ENCODE measurements around the gene SLC15A5.

Gene SLC15A5

GRCh38 chr12:16228067-16228466 is 49.4 kb downstream of the SLC15A5 start:
- WGBS, 2 donors (ENCODE audit: extremely low coverage in 2 of 2, insufficient read length in 2 of 2, insufficient replicate concordance in 1 of 2) = no CpG with 5 or more reads among the region's 2 CpGs
- H2BK12ac ChIP-seq (ENCODE audit: low read length) = no peak overlapping the region
- no peak overlapping the region for H3K4me2 ChIP-seq (ENCODE audit: insufficient read depth, low read length, poor library complexity, severe bottlenecking)
- H3K4me3 ChIP-seq (ENCODE audit: low read length in 2 of 2) = no peak overlapping the region
- no peaks in the 10 kb centered on the region for H3K36me3 ChIP-seq (replicated peaks in 1 of 2; ENCODE audit: control insufficient read depth in 2 of 2, insufficient read depth in 2 of 2, low read length in 2 of 2)
- no peak overlapping the region for H2AFZ ChIP-seq (ENCODE audit: low read length)
- H4K8ac ChIP-seq (ENCODE audit: low read depth, low read length) = no peak overlapping the region
- no peaks in the 10 kb centered on the region for H3K79me1 ChIP-seq (ENCODE audit: low read depth, low read length)
- no peak overlapping the region for H3K27ac ChIP-seq (replicated peaks; ENCODE audit: low read length)
- H3K14ac ChIP-seq (ENCODE audit: low read length) = no peak overlapping the region
- H3K23ac ChIP-seq (ENCODE audit: low read depth, low read length, poor library complexity) = no peak overlapping the region
- peaks cover 0 to 6% of the 10 kb centered on the region in 2 donors for H3K4me1 ChIP-seq (ENCODE audit: control insufficient read depth in 2 of 2, insufficient read depth in 1 of 2, low read depth in 1 of 2, low read length in 2 of 2)
- no peaks in the 10 kb centered on the region for H3K9me3 ChIP-seq (replicated peaks in 1 of 2; ENCODE audit: control insufficient read depth in 2 of 2, insufficient read depth in 1 of 2, low read depth in 1 of 2, low read length in 2 of 2)
- H3K4ac ChIP-seq (ENCODE audit: low read length) = no peak overlapping the region
- no peak overlapping the region for H2BK120ac ChIP-seq (ENCODE audit: low read depth, low read length)
- DNase-seq (ENCODE audit: low spot score) = no peak
- no peaks in the 10 kb centered on the region for H3K27me3 ChIP-seq (ENCODE audit: control insufficient read depth in 3 of 3, insufficient read depth in 3 of 3, low read depth in 1 of 3, low read length in 3 of 3)
- no peak overlapping the region for H2BK5ac ChIP-seq (ENCODE audit: low read length)
- no peak overlapping the region for H2AK5ac ChIP-seq (ENCODE audit: low read depth, low read length)
- H3K18ac ChIP-seq (ENCODE audit: low read length) = no peak overlapping the region
- H3K9ac ChIP-seq (ENCODE audit: low read depth, low read length, poor library complexity) = no peak overlapping the region
- H2BK15ac ChIP-seq (ENCODE audit: low read length) = no peak overlapping the region
- no peak overlapping the region for H4K91ac ChIP-seq (ENCODE audit: low read depth, low read length, poor library complexity)

GRCh38 chr12:16225692-16226091 is 51.8 kb downstream of the SLC15A5 start:
- H2BK5ac ChIP-seq (ENCODE audit: low read length) = no peak overlapping the region
- peaks cover 0 to 6% of the 10 kb centered on the region in 2 donors for H3K4me1 ChIP-seq (ENCODE audit: control insufficient read depth in 2 of 2, insufficient read depth in 1 of 2, low read depth in 1 of 2, low read length in 2 of 2)
- no peak overlapping the region for H4K8ac ChIP-seq (ENCODE audit: low read depth, low read length)
- no peak overlapping the region for H3K23ac ChIP-seq (ENCODE audit: low read depth, low read length, poor library complexity)
- H3K4me3 ChIP-seq (ENCODE audit: low read length in 2 of 2) = no peak overlapping the region
- H3K14ac ChIP-seq (ENCODE audit: low read length) = no peak overlapping the region
- H3K9ac ChIP-seq (ENCODE audit: low read depth, low read length, poor library complexity) = no peak overlapping the region
- no peaks in the 10 kb centered on the region for H3K36me3 ChIP-seq (replicated peaks in 1 of 2; ENCODE audit: control insufficient read depth in 2 of 2, insufficient read depth in 2 of 2, low read length in 2 of 2)
- no peak for DNase-seq (ENCODE audit: low spot score)
- H3K4me2 ChIP-seq (ENCODE audit: insufficient read depth, low read length, poor library complexity, severe bottlenecking) = no peak overlapping the region
- no peak overlapping the region for H2BK12ac ChIP-seq (ENCODE audit: low read length)
- H3K18ac ChIP-seq (ENCODE audit: low read length) = no peak overlapping the region
- H3K4ac ChIP-seq (ENCODE audit: low read length) = no peak overlapping the region
- no peak overlapping the region for H2BK120ac ChIP-seq (ENCODE audit: low read depth, low read length)
- no peak overlapping the region for H2AFZ ChIP-seq (ENCODE audit: low read length)
- H3K79me1 ChIP-seq (ENCODE audit: low read depth, low read length) = no peaks in the 10 kb centered on the region
- H3K27ac ChIP-seq (replicated peaks; ENCODE audit: low read length) = no peak overlapping the region
- no peak overlapping the region for H2AK5ac ChIP-seq (ENCODE audit: low read depth, low read length)
- H4K91ac ChIP-seq (ENCODE audit: low read depth, low read length, poor library complexity) = no peak overlapping the region
- H3K27me3 ChIP-seq (ENCODE audit: control insufficient read depth in 3 of 3, insufficient read depth in 3 of 3, low read depth in 1 of 3, low read length in 3 of 3) = no peaks in the 10 kb centered on the region
- no CpG with 5 or more reads among the region's 4 CpGs for WGBS, 2 donors (ENCODE audit: extremely low coverage in 2 of 2, insufficient read length in 2 of 2, insufficient replicate concordance in 1 of 2)
- no peaks in the 10 kb centered on the region for H3K9me3 ChIP-seq (replicated peaks in 1 of 2; ENCODE audit: control insufficient read depth in 2 of 2, insufficient read depth in 1 of 2, low read depth in 1 of 2, low read length in 2 of 2)
- no peak overlapping the region for H2BK15ac ChIP-seq (ENCODE audit: low read length)

GRCh38 chr12:16224196-16224595 is 53.3 kb downstream of the SLC15A5 start:
- Histone ChIP-seq H2BK5ac (ENCODE audit: low read length) (no peak overlapping the region), H2AFZ (ENCODE audit: low read length) (no peak overlapping the region), H3K4me3 (ENCODE audit: low read length in 2 of 2) (no peak overlapping the region), H3K14ac (ENCODE audit: low read length) (no peak overlapping the region), H3K4me1 (ENCODE audit: control insufficient read depth in 2 of 2, insufficient read depth in 1 of 2, low read depth in 1 of 2, low read length in 2 of 2) (peaks cover 0 to 3% of the 10 kb centered on the region in 2 donors), H3K18ac (ENCODE audit: low read length) (no peak overlapping the region), H3K36me3 (replicated peaks in 1 of 2; ENCODE audit: control insufficient read depth in 2 of 2, insufficient read depth in 2 of 2, low read length in 2 of 2) (no peaks in the 10 kb centered on the region), H2BK120ac (ENCODE audit: low read depth, low read length) (no peak overlapping the region), H3K4me2 (ENCODE audit: insufficient read depth, low read length, poor library complexity, severe bottlenecking) (no peak overlapping the region), H3K79me1 (ENCODE audit: low read depth, low read length) (no peaks in the 10 kb centered on the region), H3K4ac (ENCODE audit: low read length) (no peak overlapping the region), H3K23ac (ENCODE audit: low read depth, low read length, poor library complexity) (no peak overlapping the region), H2AK5ac (ENCODE audit: low read depth, low read length) (no peak overlapping the region), H4K8ac (ENCODE audit: low read depth, low read length) (no peak overlapping the region), H3K27ac (replicated peaks; ENCODE audit: low read length) (no peak overlapping the region), H3K9me3 (replicated peaks in 1 of 2; ENCODE audit: control insufficient read depth in 2 of 2, insufficient read depth in 1 of 2, low read depth in 1 of 2, low read length in 2 of 2) (no peaks in the 10 kb centered on the region), H3K27me3 (ENCODE audit: control insufficient read depth in 3 of 3, insufficient read depth in 3 of 3, low read depth in 1 of 3, low read length in 3 of 3) (no peaks in the 10 kb centered on the region), H3K9ac (ENCODE audit: low read depth, low read length, poor library complexity) (no peak overlapping the region), H4K91ac (ENCODE audit: low read depth, low read length, poor library complexity) (no peak overlapping the region), H2BK15ac (ENCODE audit: low read length) (no peak overlapping the region), H2BK12ac (ENCODE audit: low read length) (no peak overlapping the region)
- no CpG with 5 or more reads among the region's 3 CpGs for WGBS, 2 donors (ENCODE audit: extremely low coverage in 2 of 2, insufficient read length in 2 of 2, insufficient replicate concordance in 1 of 2)
- DNase-seq (ENCODE audit: low spot score) = no peak

- Histone ChIP-seq H2BK5ac (ENCODE audit: low read length) (no peak overlapping the region), H3K4me3 (ENCODE audit: low read length in 2 of 2) (no peak overlapping the region), H3K27ac (replicated peaks; ENCODE audit: low read length) (no peak overlapping the region), H4K91ac (ENCODE audit: low read depth, low read length, poor library complexity) (no peak overlapping the region), H3K23ac (ENCODE audit: low read depth, low read length, poor library complexity) (no peak overlapping the region), H3K4me2 (ENCODE audit: insufficient read depth, low read length, poor library complexity, severe bottlenecking) (no peak overlapping the region), H3K4me1 (ENCODE audit: control insufficient read depth in 2 of 2, insufficient read depth in 1 of 2, low read depth in 1 of 2, low read length in 2 of 2) (no peaks in the 10 kb centered on the region), H3K4ac (ENCODE audit: low read length) (no peak overlapping the region), H3K79me1 (ENCODE audit: low read depth, low read length) (no peaks in the 10 kb centered on the region), H3K27me3 (ENCODE audit: control insufficient read depth in 3 of 3, insufficient read depth in 3 of 3, low read depth in 1 of 3, low read length in 3 of 3) (no peaks in the 10 kb centered on the region), H3K9ac (ENCODE audit: low read depth, low read length, poor library complexity) (no peak overlapping the region), H2BK15ac (ENCODE audit: low read length) (no peak overlapping the region), H3K36me3 (replicated peaks in 1 of 2; ENCODE audit: control insufficient read depth in 2 of 2, insufficient read depth in 2 of 2, low read length in 2 of 2) (no peaks in the 10 kb centered on the region), H2BK120ac (ENCODE audit: low read depth, low read length) (no peak overlapping the region), H4K8ac (ENCODE audit: low read depth, low read length) (no peak overlapping the region), H3K18ac (ENCODE audit: low read length) (no peak overlapping the region), H2AFZ (ENCODE audit: low read length) (no peak overlapping the region), H3K14ac (ENCODE audit: low read length) (no peak overlapping the region), H2AK5ac (ENCODE audit: low read depth, low read length) (no peak overlapping the region), H2BK12ac (ENCODE audit: low read length) (no peak overlapping the region), H3K9me3 (replicated peaks in 1 of 2; ENCODE audit: control insufficient read depth in 2 of 2, insufficient read depth in 1 of 2, low read depth in 1 of 2, low read length in 2 of 2) (no peaks in the 10 kb centered on the region)
- WGBS, 2 donors (ENCODE audit: extremely low coverage in 2 of 2, insufficient read length in 2 of 2, insufficient replicate concordance in 1 of 2) = no CpG with 5 or more reads among the region's 2 CpGs
- DNase-seq (ENCODE audit: low spot score) = no peak
Observed at GRCh38 chr12:16221776-16222175, 55.7 kb downstream of the SLC15A5 start.

Measured in neuronal stem cell (in vitro differentiated cells).